Transverse colon (tissue), 4 donors: ENCODE results near the gene RAB27B. TPM values are rescaled to one million over a fixed set of nuclear protein-coding genes. Genes with fewer than 3 reads are reported as not detected.

Experiments used
- DNase-seq: peaks from one replicate; pipeline ENCODE4 v3.0.0-alpha.2; 2019
- H3K27ac ChIP-seq, 4 donors: fragments of 200-600 bp; sonication (generic); 2 replicates each; pipeline ENCODE4 v1.5.1; 2016 to 2018; ENCODE audit warnings: inconsistent platforms in 4 of 4
- H3K27me3 ChIP-seq: fragments of 200-600 bp; sonication (generic); 2 replicates; pipeline ENCODE4 v1.5.1; 2017; ENCODE audit warnings: inconsistent platforms
- H3K36me3 ChIP-seq, 4 donors: fragments of 200-600 bp; sonication (generic); 2 replicates each; pipeline ENCODE4 v1.5.1; 2017 to 2019; ENCODE audit warnings: inconsistent platforms in 4 of 4
- H3K4me1 ChIP-seq, 4 donors: fragments of 200-600 bp; sonication (generic); 2 replicates each; pipeline ENCODE4 v1.5.1; 2017 to 2020; ENCODE audit warnings: inconsistent platforms in 4 of 4
- H3K4me3 ChIP-seq, 4 donors: fragments of 200-600 bp; sonication (generic); 1 replicate in 1 of 4; 2 replicates in 3 of 4; pipeline versions ENCODE4 v1.5.1 to v1.6.1; 2017 to 2019; ENCODE audit warnings: inconsistent platforms in 4 of 4
- H3K9me3 ChIP-seq, 2 donors: fragments of 200-600 bp; sonication (generic); 2 replicates each; pipeline ENCODE4 v1.5.1; 2017 to 2019; ENCODE audit warnings: inconsistent platforms in 2 of 2
- CTCF ChIP-seq, 5 experiments: fragments of 200-600 bp in 3 of 5; fragments of 450-650 bp in 2 of 5; sonication (generic) in 3 of 5; IDR thresholded peaks; 1 replicate in 2 of 5; 2 replicates in 3 of 5; pipeline ENCODE4 v1.5.1; 2016 to 2017; ENCODE audit warnings: antibody characterized with exemption in 5 of 5, inconsistent platforms in 3 of 5, mild to moderate bottlenecking in 2 of 5, moderate library complexity in 1 of 5
- EP300 ChIP-seq: sonication (generic); formaldehyde crosslinking; IDR thresholded peaks from one replicate; pipeline ENCODE4 v1.6.1; 2017; ENCODE audit warnings: antibody characterized with exemption, low read depth
- POLR2A ChIP-seq: fragments of 450-650 bp; IDR thresholded peaks from one replicate; pipeline ENCODE4 v1.6.1; 2016; ENCODE audit warnings: antibody characterized with exemption, mild to moderate bottlenecking, moderate library complexity
- POLR2AphosphoS5 ChIP-seq, 3 donors: sonication (generic); formaldehyde crosslinking; IDR thresholded peaks; one replicate each; pipeline ENCODE4 v1.6.1; 2016; ENCODE audit warnings: antibody characterized with exemption in 3 of 3
- WGBS, 2 donors: methylation state at CpG; one replicate each; pipeline ENCODE4 v1.1.5; 2018; ENCODE audit warnings: low coverage in 1 of 2; 5-methylcytosine and 5-hydroxymethylcytosine counted together
- in situ Hi-C, 4 donors: fragments of 200-750 bp; cut with MboI; loops; one replicate each; pipeline versions ENCODE4 v1.15.0 to v1.15.1; 2017; ENCODE audit warnings: low sequenced_read_pairs in 3 of 4, low pct_ligation_motif_present in 1 of 4, low pct_unique_long_range_greater_than_20kb in 1 of 4
- intact Hi-C: fragments of 100-400 bp; cut with DNase I; formaldehyde crosslinking; loops from one replicate; pipeline ENCODE4 v1.15.1; 2023; ENCODE audit warnings: low total_unique reads
- total RNA-seq, 4 donors: library from RNA; depleted of rRNA; stranded (reverse); fragments of >200 nt; gene quantifications; one replicate each; pipeline ENCODE4 v1.1.0, GENCODE V29; 2016

RAB27B gene
- total RNA-seq, 4 donors from 2014 or later: 1.2 to 6.0 (median 3.5) TPM

GRCh38 chr18:54911551-54911950, 83.3 kb downstream of the RAB27B start:
- no peak overlapping the region for H3K27ac ChIP-seq
- H3K4me1 ChIP-seq: no peaks in the 10 kb centered on the region
- TF ChIP-seq POLR2A: no peak
- TF ChIP-seq CTCF (IDR thresholded peaks at IDR 0.05): no peak
- no peak for TF ChIP-seq EP300
- TF ChIP-seq POLR2AphosphoS5 (IDR thresholded peaks at IDR 0.05): no peak
- H3K27me3 ChIP-seq: no peaks in the 10 kb centered on the region
- intact Hi-C loops (no loop called here), in situ Hi-C loops (no loop called here)
- 84 to 89% methylated on average over 2 of the region's 2 CpGs for WGBS, 2 donors
- no peaks in the 10 kb centered on the region for H3K9me3 ChIP-seq
- DNase-seq: no peak
- no peak overlapping the region for H3K4me3 ChIP-seq
- H3K36me3 ChIP-seq: no peaks in the 10 kb centered on the region

GRCh38 chr18:54914816-54915215, 86.5 kb downstream of the RAB27B start:
- Histone ChIP-seq H3K9me3 (no peaks in the 10 kb centered on the region), H3K36me3 (no peaks in the 10 kb centered on the region), H3K4me3 (no peak overlapping the region), H3K27ac (no peak overlapping the region), H3K27me3 (no peaks in the 10 kb centered on the region), H3K4me1 (no peaks in the 10 kb centered on the region)
- DNase-seq: no peak
- intact Hi-C loops (no loop called here), in situ Hi-C loops (no loop called here)
- TF ChIP-seq POLR2A (no peak), EP300 (no peak), CTCF (IDR thresholded peaks at IDR 0.05) (no peak)
- 71 to 95% methylated on average over 4 of the region's 4 CpGs for WGBS, 2 donors

DNA sequence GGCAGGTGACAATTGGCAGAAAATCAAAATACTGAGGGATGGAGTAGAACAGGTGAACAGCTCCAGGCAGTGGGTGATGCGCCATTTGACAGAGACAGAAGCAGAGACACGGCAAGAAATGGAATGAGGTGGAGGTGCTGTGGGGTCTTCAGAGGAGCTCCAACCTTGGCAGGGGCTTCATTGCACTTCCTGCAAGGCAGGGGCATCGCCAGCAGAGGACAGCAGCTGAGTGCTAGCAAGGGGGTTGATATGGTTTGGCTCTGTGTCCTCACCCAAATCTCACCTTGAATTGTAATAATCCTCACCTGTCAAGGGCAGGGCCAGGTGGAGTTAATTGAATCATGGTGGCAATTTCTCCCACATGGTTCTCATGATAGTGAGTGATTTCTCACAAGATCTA, 88.2 kb downstream of the RAB27B start:
- Histone ChIP-seq H3K4me3 (no peak overlapping the region), H3K27ac (no peak overlapping the region), H3K27me3 (no peaks in the 10 kb centered on the region), H3K9me3 (no peaks in the 10 kb centered on the region), H3K4me1 (no peaks in the 10 kb centered on the region), H3K36me3 (peaks cover 0 to under 1% (median 0%) of the 10 kb centered on the region in 4 donors)
- in situ Hi-C loops: no loop called here
- TF ChIP-seq POLR2A (no peak), POLR2AphosphoS5 (IDR thresholded peaks at IDR 0.05) (no peak), CTCF (IDR thresholded peaks at IDR 0.05) (no peak), EP300 (no peak)
- DNase-seq: no peak
- 90 to 100% methylated on average over 1 to 3 of the region's 3 CpGs for WGBS, 2 donors
- intact Hi-C loops: no loop called here

- WGBS, 2 donors: 95 to 100% methylated on average over 1 to 4 of the region's 4 CpGs
- Histone ChIP-seq H3K9me3 (no peaks in the 10 kb centered on the region), H3K4me1 (no peaks in the 10 kb centered on the region), H3K4me3 (no peak overlapping the region), H3K27ac (no peak overlapping the region), H3K36me3 (peaks cover 0 to 3% (median 0%) of the 10 kb centered on the region in 4 donors), H3K27me3 (no peaks in the 10 kb centered on the region)
- no peak for DNase-seq
- TF ChIP-seq CTCF (IDR thresholded peaks at IDR 0.05): no peak
- intact Hi-C loops (no loop called here), in situ Hi-C loops (no loop called here)
These were observed 89.8 kb downstream of the RAB27B start for GRCh38 chr18:54918060-54918459.
